HG03457 (cell line): ENCODE measurements around the gene ARHGAP22.
"Not testable (repeated sequence)": the region's sequence is repeated elsewhere in the genome, so short reads cannot be mapped to it uniquely, and the experiment has no call there.

Experiments used
- ATAC-seq: cut with Tn5 transposase; IDR thresholded peaks from one replicate; pipeline ENCODE4 v1.9.1; 2021; ENCODE audit warnings: moderate number of reproducible peaks; ENCODE audit not compliant: unreplicated experiment

Gene ARHGAP22

DNA sequence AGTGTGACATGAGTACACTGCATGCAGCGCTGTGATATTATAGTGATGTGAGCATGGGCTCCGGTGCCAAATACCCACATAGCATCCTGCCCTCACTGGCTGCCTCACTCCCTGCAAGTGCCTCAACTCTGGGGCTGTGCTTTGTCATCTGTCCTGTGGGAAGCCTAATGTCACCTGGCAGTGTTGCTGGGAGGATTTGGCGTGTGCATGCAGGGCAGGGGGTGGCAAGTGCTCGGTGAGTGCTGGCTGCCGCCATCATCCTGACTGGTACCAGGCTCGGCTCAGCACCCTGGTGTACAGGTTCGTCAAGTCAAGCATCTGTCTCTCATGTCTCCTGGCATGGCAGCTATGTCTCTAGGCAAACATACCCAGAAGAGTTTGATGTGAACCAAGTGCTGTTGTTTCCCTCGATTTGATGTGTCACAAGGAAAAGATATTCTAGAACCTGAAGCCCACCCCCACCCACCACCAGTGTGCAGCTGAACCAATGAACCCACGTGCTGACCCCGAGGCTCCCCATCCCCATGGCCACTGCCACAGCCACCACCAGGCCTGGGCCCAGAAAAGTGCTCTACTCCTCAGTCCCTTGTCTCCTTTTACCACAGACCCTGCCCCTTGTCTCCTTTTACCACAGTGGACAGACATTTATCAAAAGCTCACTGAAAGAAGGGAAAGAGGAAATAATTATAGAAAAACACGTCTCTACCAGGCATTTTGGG is 162.6 kb downstream of the ARHGAP22 start:
- no peak for ATAC-seq

DNA sequence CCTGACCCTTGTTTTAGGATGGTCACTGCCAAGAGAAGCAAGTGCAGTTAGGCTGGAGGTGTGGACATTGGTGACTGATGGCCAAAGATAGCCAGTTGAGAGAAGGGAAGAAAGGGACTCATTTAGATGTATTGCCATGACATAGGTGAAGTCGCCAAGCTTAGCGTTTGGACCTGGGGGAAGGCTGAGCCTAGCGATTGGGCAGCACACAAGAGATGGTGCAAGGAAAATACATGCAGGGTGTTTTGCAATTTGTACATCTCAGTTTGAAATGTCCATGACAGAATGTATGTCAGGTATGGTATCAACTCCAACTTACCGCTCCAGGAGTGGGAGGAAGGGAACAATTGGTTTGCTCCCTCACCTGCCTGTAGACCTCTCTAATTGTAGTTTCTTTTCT is 164.1 kb downstream of the ARHGAP22 start:
- no peak for ATAC-seq

DNA sequence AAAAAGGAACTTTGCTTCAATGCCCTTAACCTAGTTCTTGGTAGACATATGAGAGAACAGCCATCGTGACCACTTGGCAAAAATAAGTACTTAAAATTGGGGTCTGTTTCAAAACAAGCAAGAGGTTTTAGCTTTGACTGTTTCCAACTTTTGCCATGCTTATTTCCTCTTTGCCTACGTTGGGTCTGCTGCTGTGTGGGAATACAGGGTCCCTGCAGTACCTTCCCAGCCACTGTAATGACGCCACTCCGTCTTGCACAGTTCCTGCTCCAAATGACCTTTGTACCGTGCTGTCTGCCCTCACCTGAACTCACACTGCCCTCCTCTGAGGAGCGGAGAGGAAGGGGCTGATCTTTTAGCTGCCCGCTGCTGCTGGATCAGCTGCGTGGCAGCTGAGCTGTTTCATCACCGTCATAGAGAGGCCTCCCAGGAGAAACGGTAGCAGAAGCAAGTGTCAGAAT is 165.3 kb downstream of the ARHGAP22 start:
- no peak for ATAC-seq

DNA sequence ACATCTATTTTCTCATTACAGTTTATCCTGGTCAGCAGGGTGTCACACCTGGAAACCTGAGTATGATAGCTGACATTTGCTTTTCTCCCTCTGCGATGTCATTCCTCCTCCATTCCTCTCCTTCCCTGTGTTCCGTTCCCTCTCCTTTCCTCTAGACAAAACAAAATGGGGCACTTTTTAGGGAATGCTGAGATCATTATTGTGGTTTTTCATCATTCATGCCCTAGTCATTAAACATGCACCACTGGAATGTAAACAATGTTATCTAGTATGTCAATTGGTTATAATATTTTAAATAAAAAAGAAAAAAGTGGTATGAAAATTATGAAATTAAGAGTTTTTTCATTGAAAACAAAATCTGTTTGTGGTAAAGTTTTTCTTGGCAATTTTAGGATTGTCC is 165.8 kb downstream of the ARHGAP22 start:
- no peak for ATAC-seq

DNA sequence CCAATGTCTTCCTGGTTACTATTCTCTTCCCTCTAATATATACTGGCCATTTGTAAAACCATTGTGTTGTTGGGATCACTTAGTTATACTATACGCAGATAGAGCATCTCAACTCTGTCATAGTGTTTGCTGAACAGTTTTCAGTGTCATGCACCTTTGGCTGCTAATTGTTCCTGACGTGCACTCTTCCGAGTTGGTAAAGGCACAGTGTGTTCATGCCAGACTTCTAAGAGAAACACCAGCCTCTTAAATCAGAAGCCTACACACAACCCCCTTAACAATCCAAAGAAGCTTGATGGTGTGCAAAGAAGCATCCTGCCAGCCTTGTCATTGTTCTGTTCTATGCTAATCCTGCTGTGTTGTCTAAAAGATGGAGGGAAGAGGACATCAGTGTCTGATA is 167.3 kb downstream of the ARHGAP22 start:
- no peak for ATAC-seq

DNA sequence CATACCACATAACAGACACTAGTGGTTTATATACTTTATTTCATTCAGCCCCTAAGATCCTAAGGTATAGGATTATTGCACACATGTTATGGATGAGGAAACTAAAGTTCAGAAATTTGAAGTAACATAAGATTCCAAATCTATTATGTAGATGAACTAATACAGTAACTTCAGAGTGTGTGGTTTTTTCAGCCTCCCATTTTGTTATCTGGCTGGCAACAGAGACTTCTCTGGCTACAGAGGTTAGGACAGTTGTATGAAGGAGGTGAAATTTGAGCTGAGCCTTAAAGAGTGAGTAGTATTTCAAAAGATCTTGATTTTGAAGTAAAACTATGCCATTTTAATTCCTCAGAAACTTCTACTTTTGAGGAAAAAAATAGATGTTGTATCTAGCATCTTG is 173.0 kb downstream of the ARHGAP22 start:
- ATAC-seq = no peak

DNA sequence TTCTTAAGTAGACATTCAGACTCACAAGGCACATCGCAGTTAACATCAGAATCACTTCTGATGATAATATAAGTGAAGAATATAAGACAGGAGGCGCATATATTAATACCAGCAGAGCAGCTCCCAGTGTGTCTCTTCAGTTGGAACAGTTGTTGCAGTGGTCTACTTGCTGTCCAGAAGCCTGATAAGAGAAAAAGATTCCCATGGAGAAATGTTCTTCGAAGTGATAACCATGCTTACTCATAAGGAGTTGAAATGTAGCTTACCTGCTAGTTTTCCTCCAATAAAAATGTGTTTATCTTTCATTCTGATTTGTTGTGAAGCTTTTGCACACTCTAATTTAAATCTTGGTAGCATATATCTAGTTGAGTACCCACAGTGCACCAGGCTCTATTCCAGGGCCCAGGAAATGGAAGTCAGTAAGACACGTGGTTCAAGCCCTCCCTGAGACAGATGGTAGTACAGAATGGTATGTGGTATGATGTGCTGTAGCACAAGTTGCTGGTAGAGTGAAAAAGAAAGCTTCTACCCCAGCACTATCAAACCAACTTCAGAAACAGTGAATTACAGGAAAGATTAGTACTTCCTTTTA is 174.4 kb downstream of the ARHGAP22 start:
- ATAC-seq = no peak

DNA sequence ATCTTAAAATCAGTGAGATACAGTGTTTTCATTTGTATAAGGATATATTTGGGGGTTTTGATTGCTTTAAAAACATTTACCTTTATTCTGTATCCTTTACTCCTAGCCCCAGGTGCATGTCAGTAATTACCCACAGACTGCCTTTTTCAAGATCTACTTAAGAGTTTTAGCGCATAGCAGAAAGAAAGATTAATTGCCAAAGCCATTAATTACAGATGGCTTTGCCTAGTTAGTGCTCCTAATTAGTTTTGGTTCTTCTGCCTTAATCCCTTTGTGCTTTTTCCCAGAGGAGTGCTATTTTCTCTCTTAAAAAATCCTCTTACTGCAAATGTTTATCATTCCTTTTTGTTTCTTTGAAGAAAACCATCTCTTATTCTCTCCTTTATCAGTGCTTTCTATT is 175.6 kb downstream of the ARHGAP22 start:
- no peak for ATAC-seq

DNA sequence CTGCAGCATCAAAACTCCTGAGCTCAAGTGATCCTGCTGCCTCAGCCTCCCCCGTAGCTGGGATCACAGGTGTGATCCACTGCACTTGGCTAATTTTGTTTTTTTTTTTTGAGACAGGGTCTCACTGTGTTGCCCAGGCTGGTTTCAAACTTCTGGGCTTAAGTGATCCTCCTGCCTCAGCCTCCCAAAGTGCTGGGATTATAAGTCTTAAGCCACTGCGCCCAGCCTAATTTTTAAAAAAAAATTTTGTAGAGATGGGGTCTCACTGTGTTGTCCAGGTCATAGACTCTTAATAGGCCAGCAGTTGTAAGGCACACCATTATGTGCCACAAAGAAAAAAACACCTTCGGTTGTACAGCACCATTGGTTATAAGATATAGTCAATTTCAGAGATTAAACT is 176.0 kb downstream of the ARHGAP22 start:
- no peak for ATAC-seq

DNA sequence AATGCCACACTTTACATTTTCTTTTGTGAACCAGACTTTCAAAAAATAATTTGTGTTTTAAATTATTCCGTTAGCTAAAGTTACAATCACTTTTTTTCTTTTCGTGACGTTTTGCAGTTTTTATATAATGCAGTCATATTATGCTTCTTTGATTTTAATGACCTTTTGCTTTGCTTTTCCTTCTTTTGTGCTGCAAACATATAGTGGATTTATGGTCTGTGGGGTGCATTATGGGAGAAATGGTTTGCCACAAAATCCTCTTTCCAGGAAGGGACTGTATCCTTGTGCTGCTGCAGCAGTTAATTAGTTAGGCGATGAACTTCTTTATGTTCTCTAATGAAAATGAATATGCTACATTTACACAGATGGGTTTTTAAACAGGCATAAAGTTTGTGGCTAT is 181.0 kb downstream of the ARHGAP22 start:
- no peak for ATAC-seq

DNA sequence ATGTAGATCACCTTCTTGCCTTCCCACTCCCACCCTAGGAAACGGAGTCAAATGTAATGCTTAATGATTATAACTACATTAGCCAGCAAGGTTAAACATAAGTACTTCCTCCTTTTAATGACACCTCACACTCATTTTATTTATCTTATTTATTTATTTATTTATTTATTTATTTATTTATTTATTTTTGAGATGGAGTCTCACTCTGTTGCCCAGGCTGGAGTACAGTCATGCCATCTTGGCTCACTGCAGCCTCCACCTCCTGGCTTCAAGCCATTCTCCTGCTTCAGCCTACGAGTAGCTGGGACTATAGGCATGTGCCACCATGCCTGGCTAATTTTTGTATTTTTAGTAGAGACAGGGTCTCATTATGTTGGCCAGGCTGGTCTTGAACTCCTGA is 183.0 kb downstream of the ARHGAP22 start:
- ATAC-seq = not testable (repeated sequence)

DNA sequence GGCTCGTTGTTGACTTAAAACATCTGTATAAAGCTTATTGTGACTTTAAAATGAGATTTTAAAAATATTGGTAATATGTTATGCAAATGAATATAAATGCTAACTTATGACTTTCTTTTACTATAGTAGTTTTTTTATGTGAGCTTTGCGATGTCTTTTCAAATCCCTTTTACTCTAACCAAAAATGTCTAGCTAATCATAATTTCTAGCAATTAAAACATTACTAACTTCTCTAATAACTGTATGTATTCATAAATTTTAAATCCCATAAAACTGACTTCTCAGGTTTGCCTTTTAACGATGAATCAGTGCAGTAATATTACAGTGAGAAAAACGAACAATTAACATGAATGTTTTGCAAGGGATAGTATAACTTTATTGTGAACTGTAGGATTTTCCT is 185.2 kb downstream of the ARHGAP22 start:
- ATAC-seq = no peak

DNA sequence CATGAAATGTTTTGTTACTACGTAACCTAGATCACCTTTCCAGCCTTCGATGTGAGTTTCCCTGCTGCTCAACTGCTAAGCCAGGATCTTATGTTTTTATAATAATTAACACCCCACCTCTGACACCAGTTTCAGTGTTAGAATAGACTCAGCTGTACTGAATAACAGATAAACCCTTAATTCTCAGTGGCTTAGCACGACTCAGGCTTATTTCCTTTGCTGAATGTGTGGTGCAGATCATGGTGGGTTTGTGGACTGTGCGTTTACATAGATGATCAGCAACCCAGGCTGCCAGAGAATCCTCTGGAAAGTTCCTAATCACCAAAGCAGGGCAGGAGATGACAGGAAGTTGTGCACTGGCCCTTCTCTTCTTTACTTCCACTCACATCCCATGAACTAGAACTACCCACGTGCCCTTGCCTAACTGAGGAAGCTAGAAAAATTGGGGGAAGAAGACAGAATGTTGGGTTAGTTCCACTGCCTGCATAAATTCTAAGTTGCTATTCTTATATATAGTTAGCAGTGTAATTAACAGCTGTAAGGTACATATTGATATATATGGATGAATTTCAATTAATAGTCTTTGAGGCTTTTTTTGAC is 186.6 kb downstream of the ARHGAP22 start:
- ATAC-seq = no peak

DNA sequence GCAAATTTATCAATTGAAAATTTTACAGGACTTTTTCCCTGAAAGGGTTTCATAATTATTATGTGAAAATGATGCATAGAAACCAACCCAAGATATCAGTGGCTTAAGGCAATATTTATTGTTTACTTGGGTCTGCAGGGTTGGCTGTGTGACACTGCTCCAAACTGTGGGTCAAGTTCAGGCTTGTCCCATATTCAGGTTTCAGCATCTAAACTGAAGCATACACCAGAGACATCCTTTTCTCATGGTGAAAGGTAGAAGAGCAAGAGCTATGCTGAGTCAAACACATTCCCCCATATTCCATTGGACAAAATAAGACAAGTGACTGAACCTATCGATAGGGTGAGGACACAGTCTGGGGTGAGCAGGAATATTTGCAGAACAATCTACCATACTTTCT is 187.5 kb downstream of the ARHGAP22 start:
- ATAC-seq = no peak

DNA sequence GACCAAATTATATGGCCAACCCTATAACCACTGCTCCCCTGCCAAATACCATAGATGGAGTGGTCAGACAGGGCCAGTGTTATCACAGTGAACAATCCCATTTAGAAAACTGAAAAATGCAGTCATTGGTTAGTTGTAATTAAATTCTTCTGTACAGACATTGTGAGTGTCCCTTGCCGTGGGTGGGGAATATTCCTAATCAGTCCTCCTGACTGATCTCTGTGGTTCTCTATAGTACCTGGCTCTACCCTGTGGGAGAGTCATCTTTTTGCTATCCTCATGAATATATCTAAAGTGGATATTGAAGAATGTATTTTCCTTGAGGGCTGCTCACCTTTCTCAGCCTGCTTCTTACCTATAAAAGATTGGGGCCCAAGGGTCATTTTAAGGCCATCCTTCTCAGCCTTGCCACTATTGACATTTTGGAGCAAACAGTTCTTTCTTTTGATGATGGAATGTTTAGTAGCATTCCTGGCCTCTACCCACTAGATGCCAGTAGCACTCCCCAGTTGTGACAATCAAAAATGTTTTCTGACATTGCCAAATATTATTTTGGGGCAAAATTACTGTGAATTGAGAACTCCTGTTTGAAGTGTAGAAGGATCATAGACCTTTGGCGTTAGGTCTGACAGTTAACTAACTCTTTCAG is 188.2 kb downstream of the ARHGAP22 start:
- ATAC-seq = no peak

DNA sequence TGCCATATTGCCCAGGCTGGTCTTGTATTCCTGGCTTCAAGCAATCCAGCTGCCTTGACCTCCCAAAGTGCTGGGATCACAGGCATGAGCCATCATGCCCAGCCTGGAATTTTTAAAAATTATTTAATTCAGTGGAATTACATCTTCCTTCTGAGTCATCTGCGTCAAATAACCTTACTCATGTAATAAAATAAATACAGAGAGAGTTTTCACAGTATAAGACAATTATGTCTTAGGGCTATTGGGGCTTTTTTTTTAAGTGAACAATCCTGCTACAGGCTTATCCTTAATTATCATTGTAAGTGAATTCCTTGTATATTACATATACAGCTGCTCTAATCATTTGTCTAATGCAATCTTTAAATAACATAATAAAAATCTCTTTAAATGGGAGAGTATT is 190.1 kb downstream of the ARHGAP22 start:
- no peak for ATAC-seq

DNA sequence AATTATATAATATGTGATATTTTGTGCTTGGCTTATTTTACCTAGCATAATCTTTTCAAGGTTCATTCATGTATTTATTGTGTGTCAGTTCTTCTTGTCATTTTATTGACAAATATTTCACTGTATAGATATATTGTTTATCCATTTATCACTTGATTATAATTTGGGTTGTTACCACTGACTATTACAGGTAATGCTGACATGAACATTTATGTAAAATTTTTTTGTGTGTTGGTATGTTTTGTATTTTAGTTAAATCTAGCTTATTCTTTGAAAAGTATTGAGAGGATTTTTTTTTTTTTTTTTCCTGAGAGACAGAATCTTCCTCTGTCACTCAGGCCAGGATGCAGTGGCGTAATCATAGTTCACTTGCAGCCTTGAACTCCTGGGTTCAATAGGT is 190.7 kb downstream of the ARHGAP22 start:
- ATAC-seq = no peak

DNA sequence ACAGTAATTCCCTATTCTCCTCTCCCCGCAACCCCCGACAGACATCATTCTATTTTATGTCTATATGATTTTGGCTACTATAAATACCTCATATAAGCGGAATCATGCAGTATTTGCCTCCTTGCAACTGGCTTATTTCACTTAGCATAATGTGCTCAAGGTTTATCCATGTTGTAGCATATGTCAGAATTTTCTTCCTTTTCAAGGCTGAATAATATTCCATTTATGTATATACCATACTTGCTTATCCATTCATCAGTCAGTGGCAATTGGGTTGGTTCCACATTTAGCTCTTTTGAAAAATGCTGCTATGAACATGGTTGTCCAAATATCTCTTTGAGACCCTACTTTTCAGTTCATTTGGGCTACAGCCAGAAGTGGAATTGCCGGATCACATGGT is 191.9 kb downstream of the ARHGAP22 start:
- no peak for ATAC-seq

DNA sequence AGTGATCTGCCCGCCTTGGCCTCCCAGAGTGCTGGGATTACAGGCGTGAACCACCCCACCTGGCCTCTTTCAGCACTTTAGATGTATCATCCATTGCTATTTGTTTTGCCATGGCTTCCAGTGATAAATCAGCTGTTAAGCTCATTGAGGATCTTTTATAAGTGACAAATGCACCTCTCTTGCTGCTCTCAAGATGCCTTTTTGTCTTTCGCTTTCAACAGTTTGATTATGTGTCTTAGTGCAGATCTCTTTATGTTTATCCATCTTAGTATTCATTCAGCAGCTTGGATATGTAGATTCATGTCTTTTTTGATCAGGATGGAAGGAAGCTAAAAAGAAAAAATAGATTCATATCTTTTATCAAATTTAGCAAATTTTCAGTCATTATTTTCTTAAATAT is 192.8 kb downstream of the ARHGAP22 start:
- ATAC-seq = no peak

DNA sequence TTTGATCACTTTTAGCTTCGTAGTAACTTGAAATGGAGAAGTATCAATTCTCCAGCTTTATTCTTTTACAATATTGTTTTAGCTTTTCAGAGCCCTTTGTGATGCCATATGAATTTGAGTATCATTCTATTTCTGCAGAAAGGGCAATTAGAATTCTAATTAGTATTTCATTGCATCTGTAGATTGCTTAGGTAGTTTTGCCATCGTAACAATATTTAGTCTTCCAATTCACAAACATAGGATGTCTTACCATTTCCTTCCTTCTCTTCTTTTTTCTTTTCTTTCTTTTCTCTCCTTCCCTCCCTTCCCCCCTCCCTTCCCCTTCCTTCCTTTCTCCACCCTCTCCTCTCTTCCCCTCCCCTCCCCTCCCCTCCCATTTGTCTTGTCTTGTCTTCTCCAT is 193.4 kb downstream of the ARHGAP22 start:
- no peak for ATAC-seq

DNA sequence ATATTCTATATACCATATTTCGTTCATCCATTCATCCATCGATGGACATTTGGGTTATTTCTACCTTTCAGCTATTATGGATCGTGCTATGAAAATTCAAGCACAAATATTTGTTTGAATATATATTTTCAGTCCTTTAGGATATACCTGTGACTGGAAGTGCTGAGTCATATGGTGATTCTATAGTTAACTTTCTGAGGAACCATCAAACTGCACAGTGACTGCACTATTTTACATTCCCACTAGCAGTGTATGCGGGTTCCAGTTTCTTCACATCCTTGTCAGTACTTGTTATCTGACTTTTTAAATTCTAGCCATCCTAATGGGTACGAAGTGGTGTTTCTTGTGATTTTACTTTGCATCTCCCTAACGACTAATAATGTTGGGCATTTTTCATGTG is 194.4 kb downstream of the ARHGAP22 start:
- ATAC-seq = no peak

DNA sequence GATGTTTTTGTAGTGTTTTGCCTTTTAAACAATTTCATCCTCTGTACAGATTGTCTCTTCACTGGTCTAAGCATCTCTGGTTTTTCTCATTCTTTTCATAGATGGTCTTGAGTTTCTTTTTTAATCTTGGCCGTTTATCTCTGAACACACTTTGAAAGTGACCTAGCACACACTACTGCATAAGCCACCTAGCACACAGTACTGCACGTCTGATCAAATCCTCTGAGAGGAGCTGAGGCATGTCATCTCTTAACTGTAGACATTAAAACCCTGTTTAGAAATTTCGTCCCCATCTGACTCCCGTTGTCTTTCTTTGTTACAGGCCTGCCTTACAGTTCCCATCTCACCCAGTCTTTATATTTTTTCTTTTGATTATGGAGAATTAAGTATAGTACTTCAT is 198.2 kb downstream of the ARHGAP22 start:
- ATAC-seq = no peak
